Left renal pelvis (tissue), 4 donors: ENCODE data around the gene UBR7. TPM values are rescaled to one million over a fixed set of nuclear protein-coding genes. Genes with fewer than 3 reads are reported as not detected.
"Not testable (repeated sequence)": the region's sequence is repeated elsewhere in the genome, so short reads cannot be mapped to it uniquely, and the experiment has no call there.

Experiments
- DNase-seq, 4 donors: peaks; one replicate each; pipeline ENCODE4 v3.0.0-alpha.2; 2013; ENCODE audit warnings: low read depth in 4 of 4, low spot score in 3 of 4
- polyA plus RNA-seq, 4 donors: library from polyadenylated mRNA; unstranded; fragments of 120-200 nt; gene quantifications; one replicate each; pipeline ENCODE4 v1.2.1, GENCODE V29; 2013; ENCODE audit not compliant: insufficient read length in 4 of 4

The UBR7 gene, protein sequence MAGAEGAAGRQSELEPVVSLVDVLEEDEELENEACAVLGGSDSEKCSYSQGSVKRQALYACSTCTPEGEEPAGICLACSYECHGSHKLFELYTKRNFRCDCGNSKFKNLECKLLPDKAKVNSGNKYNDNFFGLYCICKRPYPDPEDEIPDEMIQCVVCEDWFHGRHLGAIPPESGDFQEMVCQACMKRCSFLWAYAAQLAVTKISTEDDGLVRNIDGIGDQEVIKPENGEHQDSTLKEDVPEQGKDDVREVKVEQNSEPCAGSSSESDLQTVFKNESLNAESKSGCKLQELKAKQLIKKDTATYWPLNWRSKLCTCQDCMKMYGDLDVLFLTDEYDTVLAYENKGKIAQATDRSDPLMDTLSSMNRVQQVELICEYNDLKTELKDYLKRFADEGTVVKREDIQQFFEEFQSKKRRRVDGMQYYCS
- 10 to 100 TPM; 34.6 to 43.9 (median 39.5) TPM for polyA plus RNA-seq

DNA sequence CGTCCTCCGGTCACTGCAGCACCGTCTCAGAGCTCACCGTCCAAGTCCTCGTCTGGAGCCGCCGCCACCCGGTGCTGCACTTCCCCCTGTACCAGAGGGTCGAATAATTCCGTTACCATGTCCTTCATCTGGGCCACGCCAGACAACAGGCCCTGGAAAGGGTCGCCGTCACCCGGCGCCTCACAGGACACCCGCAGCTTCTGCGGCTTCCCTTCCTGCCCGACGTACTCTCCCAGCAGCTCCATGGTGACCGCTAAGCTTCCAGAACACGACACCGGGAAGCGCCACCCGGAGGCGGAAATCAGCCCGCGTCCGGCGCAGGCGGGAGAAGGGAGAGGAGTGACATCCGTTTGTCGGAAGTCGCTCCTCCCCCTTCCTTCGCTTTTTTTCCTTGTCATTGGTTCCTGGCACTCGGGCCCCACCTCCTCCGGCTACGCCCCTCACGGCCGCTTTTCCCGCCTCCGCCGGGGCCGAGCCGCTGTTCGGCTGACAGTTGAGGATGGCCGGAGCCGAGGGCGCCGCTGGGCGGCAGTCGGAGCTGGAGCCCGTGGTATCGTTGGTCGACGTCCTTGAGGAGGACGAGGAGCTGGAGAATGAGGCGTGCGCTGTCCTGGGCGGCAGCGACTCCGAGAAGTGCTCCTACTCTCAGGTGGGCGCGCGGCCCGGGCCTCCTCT, at the start of gene UBR7, which contains the start of gene GON7:
UBR7 (plus strand) TSS at position 464 of the 675 bp plus-strand sequence; CDS start at position 500, 36 bp downstream.
GON7 (minus strand) TSS at position 273 of the 675 bp plus-strand sequence; CDS start at position 245, 28 bp downstream.
- DNase-seq: peak; percentile 91 to 96 (median 94)

DNA sequence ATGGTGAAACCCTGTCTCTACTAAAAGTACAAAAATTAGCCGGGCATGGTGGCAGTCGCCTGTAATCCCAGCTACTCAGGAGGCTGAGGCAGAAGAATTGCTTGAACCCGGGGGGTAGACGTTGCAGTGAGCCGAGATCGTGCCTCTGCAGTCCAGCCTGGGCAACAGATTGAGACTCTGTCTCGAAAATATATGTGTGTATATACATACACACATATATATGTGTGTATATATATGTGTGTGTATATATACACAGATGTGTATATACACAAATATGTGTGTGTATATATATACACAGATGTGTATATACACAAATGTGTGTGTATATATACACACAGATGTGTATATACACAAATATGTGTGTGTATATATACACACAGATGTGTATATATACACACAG, 48.7 kb upstream of the UBR7 start:
- not testable (repeated sequence) for DNase-seq

DNA sequence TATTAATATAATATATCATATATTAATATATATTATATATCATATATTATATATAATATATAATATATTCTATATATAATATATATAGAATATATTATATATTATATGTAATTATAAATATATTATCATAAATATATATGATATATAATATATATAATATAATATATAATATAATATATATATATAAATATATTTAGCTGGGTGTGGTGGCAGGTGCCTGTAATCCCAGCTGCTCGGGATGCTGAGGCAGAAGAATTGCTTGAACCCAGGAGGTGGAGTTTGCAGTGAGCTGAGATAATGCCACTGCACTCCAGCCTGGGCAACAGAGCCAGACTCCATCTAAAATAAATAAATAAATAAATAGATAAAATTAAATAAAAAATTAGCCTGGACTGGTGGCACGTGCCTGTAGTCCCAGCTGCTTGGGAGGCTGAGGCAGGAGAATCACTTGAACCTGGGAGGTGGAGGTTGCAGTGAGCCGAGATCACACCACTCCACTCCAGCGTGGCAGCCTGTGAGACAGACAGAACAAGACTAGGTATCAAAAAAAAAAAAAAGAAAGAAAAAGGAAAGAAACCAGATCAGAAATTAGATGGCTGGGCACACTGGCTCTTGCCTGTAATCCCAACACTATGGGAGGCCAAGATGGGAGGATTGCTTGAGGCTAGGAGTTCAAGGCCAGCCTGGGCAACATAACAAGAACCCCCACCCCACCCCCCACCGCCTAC, 47.3 kb upstream of the UBR7 start:
- not testable (repeated sequence) for DNase-seq

DNA sequence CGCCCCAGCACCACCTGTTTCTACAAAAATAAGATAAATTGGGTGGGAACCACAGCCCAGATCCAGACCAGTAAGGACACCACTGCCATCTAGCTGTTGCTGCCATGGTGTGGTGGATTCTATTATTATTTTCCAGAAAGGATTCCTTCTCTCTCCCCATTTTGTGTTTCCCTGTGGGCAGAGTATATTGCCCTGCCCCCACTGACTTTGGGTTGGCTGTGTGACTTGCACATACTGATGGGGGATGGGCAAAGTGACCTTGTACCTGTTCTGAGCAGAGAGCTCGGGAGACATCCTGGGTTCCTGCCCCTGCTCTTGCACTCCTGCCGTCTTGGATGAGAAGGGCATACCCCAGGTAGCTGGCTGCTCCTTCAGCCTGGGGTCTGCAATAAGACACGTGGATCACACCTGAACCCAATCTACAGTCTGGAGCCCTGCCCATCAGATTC, 46.7 kb upstream of the UBR7 start:
- DNase-seq: no peak

DNA sequence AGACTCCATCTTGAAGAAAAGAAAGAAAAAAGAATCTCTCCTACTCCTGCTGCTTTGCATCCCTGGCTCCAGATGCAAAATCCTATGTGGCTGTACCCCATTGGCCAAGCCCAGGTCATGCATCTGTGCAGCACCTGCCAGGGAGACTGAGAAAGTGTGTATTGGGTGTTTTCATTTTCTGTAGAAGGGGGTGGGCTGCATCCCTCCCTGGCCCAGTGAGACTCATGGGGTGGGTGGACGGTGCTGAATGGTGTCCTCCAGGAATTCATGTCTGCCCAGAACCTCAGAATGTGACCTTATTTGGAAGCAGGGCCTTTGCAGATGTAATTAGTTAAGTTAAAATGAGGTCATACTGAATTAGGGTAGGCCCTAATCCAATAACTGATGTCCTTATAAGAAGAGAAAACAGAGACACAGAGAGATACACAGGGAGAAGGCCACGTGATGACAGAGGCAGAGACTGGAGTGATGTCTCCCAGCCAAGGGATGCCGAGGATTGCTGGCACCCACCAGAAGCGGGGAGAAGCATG, 45.6 kb upstream of the UBR7 start:
- no peak for DNase-seq

DNA sequence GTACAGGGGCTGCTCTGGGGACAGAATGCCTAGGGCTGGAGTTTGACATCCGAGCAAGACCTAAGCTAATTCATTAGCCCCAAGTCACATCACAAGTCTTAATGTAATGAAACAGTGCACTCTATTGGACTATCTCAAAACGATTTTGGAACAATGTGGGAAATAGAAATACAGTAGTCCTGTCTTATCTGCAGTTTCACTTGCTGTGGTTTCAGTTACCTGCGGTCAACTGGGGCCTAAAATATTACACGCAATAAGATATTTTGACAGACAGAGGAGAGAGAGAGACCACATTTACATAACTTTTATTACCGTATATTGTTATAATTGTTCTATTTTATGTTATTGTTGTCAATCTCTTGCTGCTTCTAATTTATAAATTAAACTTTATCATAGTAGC, 43.5 kb upstream of the UBR7 start:
- DNase-seq: no peak

DNA sequence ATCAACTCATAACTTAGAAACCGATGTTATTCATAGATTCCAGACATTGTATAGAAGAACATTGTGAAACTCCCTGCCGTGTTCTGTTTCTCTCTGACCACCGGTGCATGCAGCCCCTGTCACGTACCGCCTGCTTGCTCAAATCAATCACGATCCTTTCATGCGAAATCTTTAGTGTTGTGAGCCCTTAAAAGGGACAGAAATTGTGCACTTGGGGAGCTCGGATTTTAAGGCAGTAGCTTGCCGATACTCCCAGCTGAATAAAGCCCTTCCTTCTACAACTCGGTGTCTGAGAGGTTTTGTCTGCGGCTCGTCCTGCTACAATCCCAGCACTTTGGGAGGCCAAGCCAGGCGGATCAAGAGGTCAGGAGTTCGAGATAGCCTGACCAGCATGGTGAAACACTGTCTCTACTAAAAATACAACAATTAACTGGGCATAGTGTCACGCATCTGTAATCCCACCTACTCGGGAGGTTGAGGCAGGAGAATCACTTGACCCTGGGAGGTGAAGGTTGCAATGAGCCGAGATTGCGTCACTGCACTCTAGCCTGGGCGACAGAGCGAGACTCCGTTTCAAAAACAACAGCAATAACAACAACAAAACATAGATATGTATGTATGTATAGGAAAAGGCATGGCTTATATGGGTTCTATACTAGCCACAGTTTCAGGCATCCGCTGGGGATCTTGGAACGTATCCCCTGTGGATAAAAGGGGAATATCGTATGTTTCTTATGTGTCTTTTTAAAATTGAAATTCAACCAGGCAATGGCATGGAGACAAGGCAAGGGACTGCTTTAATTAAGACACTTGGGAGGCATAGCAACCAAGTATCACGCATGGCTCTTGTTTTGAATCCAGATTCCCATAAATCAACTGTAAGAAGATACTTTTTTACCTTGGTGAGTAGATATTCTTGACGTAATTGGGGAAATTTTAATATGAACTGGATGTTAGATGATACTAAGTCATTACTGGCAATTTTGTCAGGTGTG, 41.5 kb upstream of the UBR7 start:
- not testable (repeated sequence) for DNase-seq

DNA sequence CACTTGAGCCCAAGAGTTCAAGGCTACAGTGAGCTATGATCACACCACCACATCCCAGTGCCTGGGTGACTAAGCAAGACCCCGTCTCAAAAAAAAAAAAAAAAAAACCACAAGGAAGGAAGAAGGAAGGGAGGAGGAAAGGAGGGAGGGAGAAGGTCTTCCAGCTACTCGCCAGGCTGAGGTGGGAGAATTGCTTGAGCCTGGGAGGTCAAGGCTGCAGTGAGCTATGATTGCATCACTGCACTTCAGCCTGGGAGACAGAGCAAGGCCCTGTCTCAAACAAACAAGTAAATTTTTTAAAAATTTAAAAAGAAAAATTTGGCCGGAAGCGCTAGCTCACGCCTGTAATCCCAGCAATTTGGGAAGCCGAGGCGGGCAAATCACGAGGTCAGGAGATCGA, 38.4 kb upstream of the UBR7 start:
- DNase-seq: not testable (repeated sequence)

DNA sequence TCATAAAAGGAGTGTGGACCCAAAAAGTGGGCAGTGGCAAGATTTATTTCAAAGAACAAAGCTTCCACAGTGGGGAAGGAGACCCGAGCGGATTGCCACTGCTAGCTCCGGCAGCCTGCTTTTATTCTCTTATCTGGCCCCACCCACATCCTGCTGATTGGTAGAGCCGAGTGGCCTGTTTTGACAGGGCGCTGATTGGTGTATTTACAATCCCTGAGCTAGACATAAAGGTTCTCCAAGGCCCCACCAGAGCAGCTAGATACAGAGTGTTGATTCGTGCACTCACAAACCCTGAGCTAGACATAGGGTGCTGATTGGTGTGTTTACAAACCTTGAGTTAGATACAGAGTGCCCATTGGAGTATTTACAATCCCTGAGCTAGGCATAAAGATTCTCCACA, 37.4 kb upstream of the UBR7 start:
- not testable (repeated sequence) for DNase-seq

DNA sequence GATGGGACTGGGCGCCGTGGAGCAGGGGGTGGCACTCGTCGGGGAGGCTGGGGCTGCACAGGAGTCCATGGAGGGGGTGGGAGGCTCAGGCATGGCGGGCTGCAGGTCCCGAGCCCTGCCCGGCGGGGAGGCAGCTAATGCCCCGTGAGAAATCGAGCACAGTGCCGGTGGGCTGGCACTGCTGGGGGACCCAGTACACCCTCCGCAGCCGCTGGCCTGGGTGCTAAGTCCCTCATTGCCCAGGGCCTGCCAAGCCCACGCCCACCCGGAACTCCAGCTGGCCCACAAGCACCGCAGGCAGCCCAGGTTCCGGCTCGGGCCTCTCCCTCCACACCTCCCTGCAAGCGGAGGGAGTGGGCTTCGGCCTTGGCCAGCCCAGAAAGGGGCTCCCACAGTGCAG, 36.9 kb upstream of the UBR7 start:
- not testable (repeated sequence) for DNase-seq

DNA sequence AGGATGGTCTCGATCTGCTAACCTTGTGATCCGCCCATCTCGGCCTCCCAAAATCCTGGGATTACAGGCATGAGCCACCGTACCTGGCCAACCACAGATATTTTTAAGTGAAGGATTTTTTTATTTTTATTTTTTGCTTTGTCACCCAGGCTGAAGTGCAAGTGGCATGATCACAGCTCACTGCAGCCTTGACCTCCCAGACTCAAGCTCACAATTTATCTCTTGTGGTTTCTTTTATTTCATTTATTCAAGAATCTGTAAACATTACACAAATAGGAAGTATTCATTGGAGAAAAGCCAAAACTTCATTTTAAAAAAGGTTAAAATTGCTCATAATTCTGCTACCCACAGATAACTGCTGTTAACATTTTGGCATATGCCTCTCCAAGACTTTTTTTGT, 35.7 kb upstream of the UBR7 start:
- no peak for DNase-seq

DNA sequence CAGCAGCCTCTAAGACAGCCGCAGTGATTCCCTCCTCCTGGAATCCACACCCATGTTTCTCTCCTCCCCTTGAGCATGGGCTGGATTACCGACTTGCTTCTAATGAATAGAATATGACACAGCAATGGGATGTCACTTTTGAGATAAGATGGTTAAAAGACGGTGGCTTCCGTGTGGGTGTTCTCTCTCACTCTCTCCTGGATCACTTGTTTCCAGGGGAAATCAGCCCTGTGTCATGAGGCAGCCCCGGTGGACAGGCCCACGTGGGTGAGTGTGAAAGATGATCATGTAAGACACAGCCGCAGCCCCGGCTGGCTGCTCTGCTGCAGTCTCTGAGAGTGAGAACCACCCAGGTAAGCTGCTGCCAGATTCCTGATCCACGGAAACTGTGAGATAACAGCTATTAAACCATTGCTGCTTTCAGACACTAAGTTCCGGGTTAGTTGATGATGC, 33.1 kb upstream of the UBR7 start:
- no peak for DNase-seq

DNA sequence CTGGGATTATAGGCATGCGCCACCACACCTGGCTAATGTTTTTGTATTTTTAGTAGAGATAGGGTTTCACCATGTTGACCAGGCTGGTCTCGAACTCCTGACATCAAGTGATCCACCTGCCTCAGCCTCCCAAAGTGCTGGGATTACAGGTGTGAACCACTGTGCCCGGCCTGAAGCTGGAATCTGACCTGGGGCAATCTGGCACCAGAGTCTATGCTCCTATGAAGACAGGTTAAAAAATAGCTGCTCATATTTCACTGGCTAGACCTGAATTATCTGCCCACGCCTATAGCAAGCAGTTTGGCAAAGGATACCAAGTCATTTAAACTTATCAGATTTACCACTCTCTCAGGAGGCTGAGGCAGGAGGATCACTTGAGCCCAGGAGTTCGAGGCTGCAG, 32.3 kb upstream of the UBR7 start:
- DNase-seq: not testable (repeated sequence)

DNA sequence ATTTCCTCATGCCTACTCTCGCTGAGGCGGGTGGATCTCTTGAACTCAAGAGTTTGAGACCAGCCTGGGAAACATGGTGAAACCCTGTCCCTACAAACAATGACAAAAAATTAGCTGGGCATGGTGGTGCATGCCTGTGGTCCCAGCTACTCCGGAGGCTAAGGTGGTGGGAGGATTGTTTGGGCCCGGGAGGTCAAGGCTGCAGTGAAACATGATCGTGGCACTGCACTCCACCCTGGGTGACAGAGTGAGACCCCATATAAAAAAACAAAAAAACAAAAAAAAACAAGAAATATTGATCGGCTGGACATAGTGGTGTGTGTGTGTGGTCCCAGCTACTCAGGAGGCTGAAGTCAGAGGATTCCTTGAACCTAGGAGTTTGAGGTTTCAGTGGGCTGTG, 31.6 kb upstream of the UBR7 start:
- no peak for DNase-seq

DNA sequence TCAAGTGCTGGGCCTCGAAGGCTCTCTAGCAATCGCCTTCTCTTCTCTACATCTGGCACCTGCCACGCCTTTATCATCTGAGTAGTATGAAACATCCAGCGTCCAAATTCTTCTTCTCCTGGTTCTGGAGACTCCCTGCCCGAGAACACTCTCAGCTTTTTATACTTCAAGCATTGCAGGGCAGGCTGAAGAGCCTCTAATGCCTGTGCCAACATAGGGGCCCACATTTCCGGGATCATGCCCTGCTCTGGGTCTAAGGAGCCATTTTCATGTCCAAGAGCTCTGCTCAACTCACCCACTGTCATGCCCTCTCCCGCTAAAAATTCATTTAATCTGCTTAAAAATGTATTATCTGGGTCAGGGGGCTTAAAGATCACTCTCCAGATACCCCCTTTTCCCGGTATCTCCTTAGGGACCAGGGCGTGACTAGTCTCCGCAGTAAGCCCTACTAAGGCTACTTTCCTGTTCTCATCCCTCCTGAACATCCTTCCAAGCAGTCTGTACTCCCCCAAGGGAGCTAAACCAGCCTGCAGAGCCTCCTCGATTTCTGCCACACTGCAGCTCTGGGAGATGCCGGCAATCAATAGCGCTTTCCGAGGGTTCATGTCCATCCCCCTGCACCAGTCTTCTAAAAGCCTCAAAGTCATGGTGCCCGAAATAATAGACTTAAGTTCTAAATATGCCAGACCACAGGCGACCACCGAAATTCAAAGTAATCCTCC, 23.3 kb upstream of the UBR7 start:
- no peak for DNase-seq

DNA sequence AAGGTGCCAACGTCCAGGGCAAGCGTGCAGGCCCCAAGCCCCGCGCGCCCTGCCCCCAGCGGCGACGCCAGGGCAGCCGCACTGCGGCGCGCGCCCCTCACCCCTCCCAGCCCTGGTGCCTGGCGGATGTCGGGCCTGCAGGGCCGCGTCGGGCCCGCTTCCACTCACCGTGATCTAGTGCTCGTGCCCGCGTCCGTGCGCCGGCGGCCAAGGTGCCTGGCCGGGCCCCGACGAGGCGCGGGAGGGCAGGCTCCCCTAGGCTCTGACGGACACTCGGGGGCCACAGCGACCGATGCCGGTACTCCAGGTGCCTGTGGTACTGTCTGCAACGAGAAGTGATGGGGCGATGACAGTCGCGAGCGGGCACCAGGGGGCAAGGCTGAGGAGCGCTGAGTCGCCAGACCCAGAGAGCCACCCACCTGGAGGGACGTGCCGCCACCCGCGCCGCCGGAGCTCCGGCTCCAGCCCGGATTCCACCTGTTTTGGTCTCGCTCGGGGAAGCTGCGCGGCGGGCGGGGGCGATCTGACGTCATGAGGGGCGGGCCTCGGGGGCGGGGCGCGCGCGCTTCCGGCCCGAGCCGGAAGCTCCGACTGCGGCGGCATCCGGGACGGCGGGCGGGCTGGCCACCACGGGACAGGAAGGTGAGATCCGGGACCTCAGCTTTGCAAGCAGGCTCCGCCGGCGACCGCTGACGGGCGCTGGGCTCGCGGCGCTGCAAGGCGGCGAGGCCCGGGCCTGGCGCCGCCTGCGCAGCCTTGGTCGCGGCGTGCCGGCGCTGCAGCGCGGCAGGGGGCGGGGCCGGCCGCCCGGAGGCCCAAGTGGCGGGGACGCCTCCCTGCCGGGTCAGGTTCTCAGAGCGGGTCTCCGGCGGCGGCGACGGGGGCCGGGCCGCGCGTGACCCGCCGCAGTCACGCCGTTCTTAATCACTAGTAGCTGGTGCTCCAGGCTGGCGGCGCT, 22.4 kb upstream of the UBR7 start, which contains the start of the genes LYSET and MOAP1:
LYSET (plus strand) TSS at position 927 of the 958 bp plus-strand sequence. CDS start 89 bp downstream, outside the sequence.
MOAP1 (minus strand) TSS at position 507 of the 958 bp plus-strand sequence. CDS start 655 bp downstream, outside the sequence.
- DNase-seq: peak in 2 of 4 donors; percentile 73 to 75

DNA sequence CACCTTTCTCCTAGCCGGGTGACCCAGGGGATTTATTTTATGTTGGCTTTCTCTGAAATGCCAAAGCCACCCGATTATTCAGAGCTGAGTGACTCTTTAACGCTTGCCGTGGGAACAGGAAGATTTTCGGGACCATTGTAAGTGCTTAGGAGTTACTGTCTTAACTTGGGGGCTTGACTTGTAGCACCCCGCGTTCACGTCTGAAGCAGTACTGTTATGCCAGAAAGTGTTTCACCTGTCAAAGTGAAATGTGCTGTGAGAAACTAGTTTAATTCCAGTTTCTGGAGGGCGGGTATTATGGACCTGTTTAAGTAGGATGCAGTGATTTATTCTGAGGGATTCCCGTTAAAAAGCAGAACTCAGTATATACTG, 21.7 kb upstream of the UBR7 start:
- DNase-seq: no peak
